GM12878 (cell line): ENCODE measurements around the gene WFDC8. TPM values are rescaled to one million over a fixed set of nuclear protein-coding genes. Genes with fewer than 3 reads are reported as not detected.

Experiments
- ATAC-seq: fragments of 200-7000 bp; cut with Tn5 transposase; 3 replicates; pipeline ENCODE4 v1.9.1; 2020; ENCODE audit warnings: mild to moderate bottlenecking, moderate library complexity
- BruUV-seq: library from RNA; stranded (reverse); fragments of 400-500 nt; replicated peaks from 2 replicates; lab custom pipeline; 2021; lab: Mats Ljungman, UMichigan
- CTCF ChIA-PET: fragments of 300-600 bp; sonication (Branson Sonifier 250); formaldehyde crosslinking; extraction: SDS; loops from one replicate; lab custom pipeline; 2021; ENCODE audit warnings: inconsistent platforms; lab: Yijun Ruan, JAX
- POLR2A ChIA-PET: fragments of 350-600 bp; formaldehyde crosslinking; extraction: SDS; loops from one replicate; lab custom pipeline; 2021; ENCODE audit warnings: inconsistent platforms; lab: Charles Lee
- RAD21 ChIA-PET: fragments of 300-600 bp; sonication (Branson Sonifier 250); formaldehyde crosslinking; loops from one replicate; lab custom pipeline; 2023; ENCODE audit warnings: antibody characterized with exemption; ENCODE audit not compliant: unreplicated experiment; lab: Charles Lee
- SMC1A ChIA-PET: fragments of 300-600 bp; sonication (Branson Sonifier 250); formaldehyde crosslinking; loops from one replicate; lab custom pipeline; 2023; ENCODE audit not compliant: unreplicated experiment, uncharacterized antibody; lab: Charles Lee
- DNase-seq: peaks from one replicate; pipeline ENCODE4 v3.0.0-alpha.2; 2011; ENCODE audit warnings: low read depth, low spot score
- FAIRE-seq: peaks from 3 replicates; lab custom pipeline; 2011; peaks lifted over from hg19 to GRCh38; lab: Jason Lieb, UNC
- H2AFZ ChIP-seq: 2 replicates; pipeline ENCODE4 v1.6.0; 2011; ENCODE audit warnings: low read depth, low read length, control low read depth; ENCODE audit not compliant: control insufficient read depth
- H3K27ac ChIP-seq: 2 replicates; pipeline ENCODE4 v1.5.1; 2011; ENCODE audit warnings: control low read depth; ENCODE audit not compliant: control insufficient read depth, insufficient read depth
- H3K27me3 ChIP-seq, 2 experiments: replicated peaks in 1 of 2; 2 replicates each; pipeline versions ENCODE4 v1.6.0 to v1.6.1; 2011; ENCODE audit warnings: low read length in 1 of 2; ENCODE audit not compliant: control insufficient read depth in 2 of 2, insufficient read depth in 2 of 2
- H3K36me3 ChIP-seq, 2 experiments: 2 replicates each; pipeline ENCODE4 v1.5.1; 2011; ENCODE audit warnings: low read length in 1 of 2; ENCODE audit not compliant: control insufficient read depth in 2 of 2, insufficient read depth in 2 of 2
- H3K4me1 ChIP-seq: 2 replicates; pipeline ENCODE4 v1.6.1; 2011; ENCODE audit warnings: mild to moderate bottlenecking, low read length, moderate library complexity, mixed read lengths; ENCODE audit not compliant: control insufficient read depth, insufficient read depth
- H3K4me2 ChIP-seq: 2 replicates; pipeline ENCODE4 v1.6.0; 2011; ENCODE audit warnings: control low read depth; ENCODE audit not compliant: control insufficient read depth, insufficient read depth
- H3K4me3 ChIP-seq: fragments of 200-600 bp; sonication (generic); 2 replicates; pipeline ENCODE4 v1.5.1; 2016
- H3K79me2 ChIP-seq: 2 replicates; pipeline ENCODE4 v1.6.0; 2011; ENCODE audit warnings: low read length; ENCODE audit not compliant: control insufficient read depth, insufficient read depth
- H3K9ac ChIP-seq: 2 replicates; pipeline ENCODE4 v1.8.0; 2011; ENCODE audit warnings: low read length, control low read depth, mixed read lengths; ENCODE audit not compliant: control insufficient read depth, insufficient read depth
- H3K9me3 ChIP-seq: replicated peaks from 3 replicates; pipeline ENCODE4 v1.5.1; 2011; ENCODE audit warnings: mild to moderate bottlenecking, low read length; ENCODE audit not compliant: control insufficient read depth, insufficient read depth
- H4K20me1 ChIP-seq: 2 replicates; pipeline ENCODE4 v1.6.0; 2011; ENCODE audit not compliant: control insufficient read depth, insufficient read depth
- MEF2B ChIP-seq: fragments of 450-650 bp; IDR thresholded peaks from 2 replicates; pipeline ENCODE4 v1.6.1; 2018; ENCODE audit warnings: mild to moderate bottlenecking, moderate library complexity; ENCODE audit not compliant: partially characterized antibody, poor library complexity, severe bottlenecking
- NFXL1 ChIP-seq: fragments of 450-650 bp; IDR thresholded peaks from 2 replicates; pipeline ENCODE4 v1.6.1; 2017; ENCODE audit warnings: antibody characterized with exemption, mild to moderate bottlenecking, borderline replicate concordance
- RAD21 ChIP-seq: IDR thresholded peaks from 2 replicates; pipeline ENCODE4 v1.6.1; 2011; ENCODE audit warnings: mild to moderate bottlenecking, low read depth, low read length, moderate library complexity; ENCODE audit not compliant: insufficient read depth
- YY1 ChIP-seq: IDR thresholded peaks from 2 replicates; pipeline ENCODE4 v1.6.1; 2011; ENCODE audit warnings: low read depth, mild to moderate bottlenecking, low read length
- WGBS: methylation state at CpG from one replicate; pipeline ENCODE4 v1.1.6; 2016; ENCODE audit warnings: low lambda C conversion rate; ENCODE audit not compliant: insufficient replicate concordance, insufficient coverage; ENCODE audit errors: missing lambda C conversion rate; 5-methylcytosine and 5-hydroxymethylcytosine counted together
- in situ Hi-C: fragments of 300-500 bp; cut with MboI; formaldehyde crosslinking; loops from 9 replicates; pipeline ENCODE4 v1.14.3; 2018; ENCODE audit warnings: mixed read lengths
- intact Hi-C: fragments of 100-400 bp; cut with micrococcal nuclease; formaldehyde crosslinking; loops from one replicate; pipeline ENCODE4 v1.14.2; 2022; ENCODE audit not compliant: unreplicated experiment
- polyA plus RNA-seq, 11 experiments: library from polyadenylated mRNA; depleted of rRNA in 4 of 11; unstranded in 6 of 11; stranded (reverse) in 5 of 11; fragments of >200 nt; fragmentation: Nextera tagmentation in 4 of 11; fragmentation: Illumina TruSeq in 1 of 11; extraction: Ambion mirVana in 4 of 11; extraction: Trizol in 1 of 11; gene quantifications; 1 replicate in 1 of 11; 2 replicates in 10 of 11; pipeline versions ENCODE4 v1.2.1 to v1.2.3, GENCODE V29; 2011 to 2016; ENCODE audit warnings: inconsistent platforms in 2 of 11, missing spikeins in 2 of 11, low read depth in 1 of 11
- total RNA-seq, 4 experiments: library from RNA; depleted of rRNA in 3 of 4; stranded (reverse); fragments of >200 nt in 3 of 4; fragmentation: Illumina TruSeq in 1 of 4; extraction: Trizol in 1 of 4; gene quantifications; 2 replicates each; pipeline versions ENCODE4 v1.2.1 to v1.2.3, GENCODE V29; 2013 to 2021
- TF ChIP-seq, protein P1 (sequence below), 3 experiments: IDR thresholded peaks in 2 of 3; conservative IDR thresholded peaks in 1 of 3; 2 replicates each; pipeline ENCODE4 v1.5.1; 2011; ENCODE audit warnings: low read depth in 3 of 3, low read length in 3 of 3, mild to moderate bottlenecking in 3 of 3, control low read depth in 2 of 3, moderate library complexity in 2 of 3, inconsistent platforms in 1 of 3, mixed read lengths in 1 of 3; ENCODE audit not compliant: control insufficient read depth in 2 of 3, insufficient read depth in 1 of 3; ENCODE audit errors: extremely low read depth in 1 of 3

WFDC8 gene
- total and polyA plus RNA-seq, 10 of the 15 experiments (the other 5 are each of a cell fraction or from before 2014, with no cell fraction given): not detected

GRCh38 chr20:45547206-45547770 is 31.8 kb downstream of the WFDC8 start, which contains the start of gene EPPIN:
EPPIN (minus strand) TSS chr20:45547401; CDS start chr20:45547357, 44 bp downstream.
- H3K9me3 ChIP-seq: no peaks in the 10 kb centered on the region
- ATAC-seq (no peak), DNase-seq (no peak), FAIRE-seq (no peak)
- no peak within 1 kb of the TSS for H3K4me3 ChIP-seq
- no peak within 1 kb of the TSS for H3K4me2 ChIP-seq
- no peak within 1 kb of the TSS for H3K9ac ChIP-seq
- no peaks in the 10 kb centered on the region for H3K4me1 ChIP-seq
- no peaks in the 10 kb centered on the region for H4K20me1 ChIP-seq
- no peaks in the 10 kb centered on the region for H3K36me3 ChIP-seq
- intact Hi-C loops: no loop called here
- ChIA-PET SMC1A (no interaction called here), POLR2A (no interaction called here)
- H3K79me2 ChIP-seq: no peaks in the 10 kb centered on the region
- in situ Hi-C loops: no loop called here
- no peak for TF ChIP-seq YY1
- no peak for TF ChIP-seq MEF2B
- TF ChIP-seq, all 136 proteins: peak for 0
- ChIA-PET CTCF (interaction anchor here (0.7 kb wide), 1 partner anchor 122 kb away, joined by 3 read pairs; no protein-coding TSS in a partner anchor), RAD21 (no interaction called here)
- Histone ChIP-seq H3K27ac (no peak within 1 kb of the TSS), H3K27me3 (no peaks in the 10 kb centered on the region; a peak in 2 of 4 replicates), H2AFZ (no peak within 1 kb of the TSS)
- BruUV-seq: no TSS peak
- WGBS: 30% methylated on average over 6 of the region's 6 CpGs

DNA sequence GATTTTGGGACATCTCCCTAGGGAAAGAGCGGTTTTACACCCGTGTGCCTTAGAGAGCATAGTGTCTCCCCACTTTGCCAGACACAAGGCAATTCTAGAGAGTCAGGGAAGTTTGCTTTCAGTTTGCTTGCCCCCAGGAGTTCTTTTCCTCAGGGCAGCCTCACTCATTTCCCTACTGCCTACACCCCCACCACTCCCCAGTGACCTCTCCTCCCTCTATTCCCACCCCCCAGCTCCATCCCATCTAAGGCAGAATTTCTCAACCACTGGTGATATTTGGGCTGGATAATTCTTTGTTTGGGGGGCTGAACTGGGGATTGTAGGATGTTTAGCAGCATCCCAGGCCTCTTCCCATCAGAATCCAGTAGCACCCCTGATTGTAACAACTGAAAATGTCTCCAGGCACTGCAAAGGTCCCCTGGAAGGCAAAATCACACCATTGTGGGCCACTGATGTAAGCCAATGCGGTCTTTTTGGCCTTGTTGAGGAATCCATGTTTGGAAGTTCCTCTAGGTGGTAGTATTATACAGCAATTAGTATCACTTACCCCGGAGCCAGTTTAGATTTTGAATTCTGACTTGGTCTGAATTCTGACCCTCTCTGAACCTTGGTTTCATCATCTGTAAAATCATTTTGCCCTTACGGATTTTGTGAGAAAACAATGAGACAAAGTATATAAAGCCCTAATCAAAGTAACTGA is 33.2 kb downstream of the WFDC8 start:
- ATAC-seq (0 out of 3 replicates have a peak, but pooled peaks have one; percentile 26), FAIRE-seq (no peak), DNase-seq (no peak)
- ChIA-PET POLR2A (no interaction called here), RAD21 (no interaction called here), CTCF (no interaction called here), SMC1A (no interaction called here)
- Histone ChIP-seq H3K27ac (no peak overlapping the region), H3K79me2 (no peaks in the 10 kb centered on the region), H3K4me3 (no peak overlapping the region), H3K27me3 (no peaks in the 10 kb centered on the region; a peak in 2 of 4 replicates), H3K9ac (no peak overlapping the region), H3K36me3 (no peaks in the 10 kb centered on the region), H3K9me3 (no peaks in the 10 kb centered on the region), H2AFZ (no peak overlapping the region), H4K20me1 (no peaks in the 10 kb centered on the region), H3K4me1 (no peaks in the 10 kb centered on the region), H3K4me2 (no peak overlapping the region)
- in situ Hi-C loops: no loop called here
- intact Hi-C loops: loop anchor here (1.0 kb wide), 1 partner anchor 225 kb away; no protein-coding TSS in a partner anchor
- no TSS peak for BruUV-seq
- peak; percentile 48 for TF ChIP-seq RAD21
- no peak for TF ChIP-seq NFXL1
- TF ChIP-seq, protein P1, sequence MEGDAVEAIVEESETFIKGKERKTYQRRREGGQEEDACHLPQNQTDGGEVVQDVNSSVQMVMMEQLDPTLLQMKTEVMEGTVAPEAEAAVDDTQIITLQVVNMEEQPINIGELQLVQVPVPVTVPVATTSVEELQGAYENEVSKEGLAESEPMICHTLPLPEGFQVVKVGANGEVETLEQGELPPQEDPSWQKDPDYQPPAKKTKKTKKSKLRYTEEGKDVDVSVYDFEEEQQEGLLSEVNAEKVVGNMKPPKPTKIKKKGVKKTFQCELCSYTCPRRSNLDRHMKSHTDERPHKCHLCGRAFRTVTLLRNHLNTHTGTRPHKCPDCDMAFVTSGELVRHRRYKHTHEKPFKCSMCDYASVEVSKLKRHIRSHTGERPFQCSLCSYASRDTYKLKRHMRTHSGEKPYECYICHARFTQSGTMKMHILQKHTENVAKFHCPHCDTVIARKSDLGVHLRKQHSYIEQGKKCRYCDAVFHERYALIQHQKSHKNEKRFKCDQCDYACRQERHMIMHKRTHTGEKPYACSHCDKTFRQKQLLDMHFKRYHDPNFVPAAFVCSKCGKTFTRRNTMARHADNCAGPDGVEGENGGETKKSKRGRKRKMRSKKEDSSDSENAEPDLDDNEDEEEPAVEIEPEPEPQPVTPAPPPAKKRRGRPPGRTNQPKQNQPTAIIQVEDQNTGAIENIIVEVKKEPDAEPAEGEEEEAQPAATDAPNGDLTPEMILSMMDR (IDR thresholded peaks at IDR 0.05 in 2 of 3, conservative IDR thresholded peaks at IDR 0.05 in 1 of 3; ENCODE audit: control insufficient read depth in 2 of 3, extremely low read depth in 1 of 3, insufficient read depth in 1 of 3, low read depth in 3 of 3, low read length in 3 of 3): peak in 2 of 3 experiments; percentile 11 to 32; a peak in 2 of 6 replicates
- 12% methylated on average over 5 of the region's 5 CpGs for WGBS
